Nephron (organoid): Measurements from ENCODE around the gene MCF2L2.
"Not testable (repeated sequence)": the region's sequence is repeated elsewhere in the genome, so short reads cannot be mapped to it uniquely, and the experiment has no call there.

Experiments
- H3K27ac Mint-ChIP-seq, 3 experiments: 2 replicates each; pipeline ENCODE4 v1.8.0; 2020; ENCODE audit warnings: mixed read lengths in 3 of 3, mild to moderate bottlenecking in 2 of 3, moderate library complexity in 1 of 3
- H3K27me3 Mint-ChIP-seq: 2 replicates; pipeline ENCODE4 v1.8.0; 2021; ENCODE audit warnings: low read depth, mild to moderate bottlenecking, moderate library complexity, mixed read lengths
- H3K36me3 Mint-ChIP-seq: 2 replicates; pipeline ENCODE4 v1.8.0; 2020; ENCODE audit warnings: low read depth, mixed read lengths
- H3K4me1 Mint-ChIP-seq: 2 replicates; pipeline ENCODE4 v1.8.0; 2020; ENCODE audit warnings: mixed read lengths
- H3K4me3 Mint-ChIP-seq, 3 experiments: 2 replicates each; pipeline ENCODE4 v1.8.0; 2020; ENCODE audit warnings: mild to moderate bottlenecking in 3 of 3, mixed read lengths in 3 of 3, moderate library complexity in 2 of 3
- H3K9me3 Mint-ChIP-seq: 2 replicates; pipeline ENCODE4 v1.8.0; 2020; ENCODE audit warnings: mixed read lengths
- TF ChIP-seq, protein P1 (sequence below), 3 experiments: fragments of 200-600 bp; sonication (generic); IDR thresholded peaks; one replicate each; pipeline ENCODE4 v1.5.0; 2021; ENCODE audit warnings: antibody characterized with exemption in 3 of 3; ENCODE audit not compliant: unreplicated experiment in 3 of 3

Gene MCF2L2

DNA sequence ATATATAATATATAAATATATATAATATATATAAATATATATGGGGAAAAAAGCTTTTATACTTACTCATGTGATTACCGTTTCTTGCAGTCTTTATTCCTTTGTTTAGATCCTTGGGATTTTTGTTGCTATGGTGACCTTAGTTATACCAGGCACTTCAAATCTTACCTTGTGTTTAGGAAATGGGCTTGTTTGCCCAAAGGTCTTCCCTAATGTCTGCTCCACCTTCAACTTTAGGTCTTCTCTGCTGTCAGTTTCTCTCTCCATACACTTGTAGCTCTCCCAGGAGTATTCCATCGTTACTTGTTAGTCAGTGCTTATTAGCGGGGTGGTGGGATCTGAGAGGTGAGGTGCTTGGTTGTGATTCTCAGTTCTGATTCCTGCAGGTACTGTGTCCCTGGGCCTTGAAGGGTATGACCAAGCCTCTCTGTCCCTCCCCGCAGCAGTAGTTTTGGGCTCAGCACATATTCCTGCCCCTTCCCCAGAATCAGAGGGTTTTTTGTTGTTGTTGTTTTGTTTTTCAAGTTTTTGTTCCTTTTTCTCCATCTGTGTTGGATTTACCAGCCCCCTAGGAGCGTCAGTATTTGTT lies 256.3 kb downstream of the MCF2L2 start:
- Mint-ChIP-seq H3K27me3 (peaks cover 42% of the 10 kb centered on the region), H3K9me3 (no peaks in the 10 kb centered on the region), H3K36me3 (no peaks in the 10 kb centered on the region)

DNA sequence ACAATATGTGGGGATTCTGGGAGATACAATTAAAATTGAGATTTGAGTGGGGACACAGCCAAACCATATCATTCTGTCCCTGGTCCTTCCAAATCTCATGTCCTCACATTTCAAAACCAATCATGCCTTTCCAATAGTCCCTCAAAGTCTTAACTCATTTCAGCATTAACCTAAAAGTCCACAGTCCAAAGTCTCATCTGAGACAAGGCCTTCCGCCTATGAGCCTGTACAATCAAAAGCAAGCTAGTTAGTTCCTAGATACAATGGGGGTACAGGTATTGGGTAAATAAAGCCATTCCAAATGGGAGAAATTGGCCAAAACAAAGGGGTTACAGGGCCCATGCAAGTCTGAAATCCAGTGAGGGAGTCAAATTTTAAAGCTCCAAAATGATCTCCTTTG lies 260.4 kb downstream of the MCF2L2 start:
- H3K9me3 Mint-ChIP-seq, H3K36me3 Mint-ChIP-seq: not testable (repeated sequence)
- H3K27me3 Mint-ChIP-seq, result peaks cover 21% of the 10 kb centered on the region

More for the DNA sequence above, 256.3 kb downstream of the MCF2L2 start:
- TF ChIP-seq, protein P1, sequence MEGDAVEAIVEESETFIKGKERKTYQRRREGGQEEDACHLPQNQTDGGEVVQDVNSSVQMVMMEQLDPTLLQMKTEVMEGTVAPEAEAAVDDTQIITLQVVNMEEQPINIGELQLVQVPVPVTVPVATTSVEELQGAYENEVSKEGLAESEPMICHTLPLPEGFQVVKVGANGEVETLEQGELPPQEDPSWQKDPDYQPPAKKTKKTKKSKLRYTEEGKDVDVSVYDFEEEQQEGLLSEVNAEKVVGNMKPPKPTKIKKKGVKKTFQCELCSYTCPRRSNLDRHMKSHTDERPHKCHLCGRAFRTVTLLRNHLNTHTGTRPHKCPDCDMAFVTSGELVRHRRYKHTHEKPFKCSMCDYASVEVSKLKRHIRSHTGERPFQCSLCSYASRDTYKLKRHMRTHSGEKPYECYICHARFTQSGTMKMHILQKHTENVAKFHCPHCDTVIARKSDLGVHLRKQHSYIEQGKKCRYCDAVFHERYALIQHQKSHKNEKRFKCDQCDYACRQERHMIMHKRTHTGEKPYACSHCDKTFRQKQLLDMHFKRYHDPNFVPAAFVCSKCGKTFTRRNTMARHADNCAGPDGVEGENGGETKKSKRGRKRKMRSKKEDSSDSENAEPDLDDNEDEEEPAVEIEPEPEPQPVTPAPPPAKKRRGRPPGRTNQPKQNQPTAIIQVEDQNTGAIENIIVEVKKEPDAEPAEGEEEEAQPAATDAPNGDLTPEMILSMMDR (IDR thresholded peaks at IDR 0.05; ENCODE audit: unreplicated experiment in 3 of 3), result no peak
- Mint-ChIP-seq H3K4me1 (no peaks in the 10 kb centered on the region), H3K4me3 (no peak overlapping the region), H3K27ac (no peak overlapping the region)

DNA sequence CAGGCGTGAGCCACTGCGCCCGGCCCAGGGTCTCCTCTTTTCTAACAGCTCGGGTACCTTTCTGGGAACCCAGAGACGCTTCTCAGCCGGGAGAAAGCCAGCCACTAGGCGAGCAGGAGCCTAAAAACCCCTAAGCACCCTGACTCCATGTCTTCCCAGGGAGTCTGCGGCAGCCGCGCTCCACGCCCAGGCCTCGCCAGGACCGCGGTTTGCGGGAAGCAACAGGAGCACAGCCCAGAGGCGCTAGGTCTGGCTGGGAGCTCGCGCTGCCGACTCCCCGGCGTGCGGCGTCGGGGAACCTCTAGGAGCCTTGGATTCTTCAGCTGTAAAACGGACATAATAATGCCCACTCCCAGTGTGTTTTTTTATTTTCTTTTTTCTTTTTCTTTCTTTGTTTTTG lies 264.9 kb downstream of the MCF2L2 start:
- H3K27ac Mint-ChIP-seq, result no peak overlapping the region
- TF ChIP-seq, protein P1 (IDR thresholded peaks at IDR 0.05; ENCODE audit: unreplicated experiment in 3 of 3), result no peak
- H3K4me1 Mint-ChIP-seq, result peaks cover 8% of the 10 kb centered on the region
- H3K4me3 Mint-ChIP-seq, result peak overlapping the region in 2 of 3 experiments; percentile 79
- peaks cover 37% of the 10 kb centered on the region for H3K27me3 Mint-ChIP-seq
- H3K36me3 Mint-ChIP-seq, result no peaks in the 10 kb centered on the region
- H3K9me3 Mint-ChIP-seq, result peaks cover 3% of the 10 kb centered on the region

More for the DNA sequence above, 260.4 kb downstream of the MCF2L2 start:
- H3K27ac Mint-ChIP-seq, H3K4me3 Mint-ChIP-seq, H3K4me1 Mint-ChIP-seq: not testable (repeated sequence)

DNA sequence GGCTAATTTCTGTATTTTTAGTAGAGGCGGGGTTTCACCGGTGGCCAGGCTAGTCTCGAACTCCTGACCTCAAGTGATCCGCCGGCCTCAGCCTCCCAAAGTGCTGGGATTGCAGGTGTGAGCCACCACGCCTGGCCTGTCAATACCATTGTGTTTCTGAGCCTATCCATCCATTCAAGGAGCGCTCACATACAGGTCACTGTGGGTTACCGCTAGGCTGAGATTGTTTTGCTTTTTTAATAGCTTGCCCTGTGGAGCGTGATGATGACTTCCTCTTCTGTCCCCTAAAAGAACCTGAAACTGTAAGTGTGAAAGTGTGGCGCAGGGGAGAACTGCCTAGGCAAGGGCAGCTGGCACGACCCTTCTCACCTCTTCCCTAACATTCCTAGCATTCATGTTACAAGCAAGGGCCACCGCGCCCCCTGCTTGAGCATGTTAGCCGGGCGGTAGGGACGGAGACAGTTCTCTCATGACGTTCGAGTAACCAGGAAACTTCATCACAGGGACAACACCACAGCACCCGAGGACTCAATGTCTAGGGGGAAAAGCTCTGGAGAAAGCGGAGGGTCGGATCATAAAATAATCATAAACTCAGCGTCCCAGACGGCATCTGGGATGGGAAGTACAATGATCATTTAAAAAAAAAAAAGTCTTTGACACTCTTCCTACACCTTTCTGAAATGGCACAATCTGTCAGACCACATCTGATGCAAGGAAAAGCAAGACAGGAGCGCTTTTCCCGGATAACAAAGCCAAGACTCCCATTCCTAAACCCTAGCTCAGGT lies 266.7 kb downstream of the MCF2L2 start:
- H3K27me3 Mint-ChIP-seq, result peaks cover 40% of the 10 kb centered on the region
- H3K36me3 Mint-ChIP-seq, result no peaks in the 10 kb centered on the region
- no peak overlapping the region for H3K27ac Mint-ChIP-seq
- H3K4me1 Mint-ChIP-seq, result peaks cover 8% of the 10 kb centered on the region
- peaks cover 3% of the 10 kb centered on the region for H3K9me3 Mint-ChIP-seq
- TF ChIP-seq, protein P1 (IDR thresholded peaks at IDR 0.05; ENCODE audit: unreplicated experiment in 3 of 3), result no peak
- peak overlapping the region; percentile 74 to 85 (median 85) for H3K4me3 Mint-ChIP-seq

DNA sequence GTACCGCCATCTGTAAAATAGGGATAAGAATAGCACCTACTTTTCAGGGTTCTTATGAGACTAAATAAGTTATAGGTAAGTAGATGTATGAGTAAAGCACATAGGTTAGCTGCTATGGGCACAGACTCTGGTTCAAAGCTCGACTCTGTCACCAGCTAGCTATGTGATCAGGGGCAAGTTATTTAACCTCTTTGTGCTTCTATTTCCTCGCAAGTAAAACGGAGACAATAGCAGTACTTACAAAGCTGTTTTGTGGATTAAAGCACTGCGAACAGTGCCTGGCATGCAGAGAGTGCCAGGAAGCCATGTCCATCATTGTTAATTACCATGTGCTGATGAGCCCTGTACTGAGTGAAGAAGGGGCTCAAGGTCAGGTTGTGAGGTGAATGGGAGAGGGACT lies 267.8 kb downstream of the MCF2L2 start:
- Mint-ChIP-seq H3K9me3 (peaks cover 3% of the 10 kb centered on the region), H3K27ac (no peak overlapping the region), H3K27me3 (peaks cover 40% of the 10 kb centered on the region), H3K4me1 (peaks cover 8% of the 10 kb centered on the region), H3K36me3 (no peaks in the 10 kb centered on the region), H3K4me3 (peak overlapping the region in 2 of 3 experiments; percentile 34 to 44)
- TF ChIP-seq, protein P1 (IDR thresholded peaks at IDR 0.05; ENCODE audit: unreplicated experiment in 3 of 3), result no peak

DNA sequence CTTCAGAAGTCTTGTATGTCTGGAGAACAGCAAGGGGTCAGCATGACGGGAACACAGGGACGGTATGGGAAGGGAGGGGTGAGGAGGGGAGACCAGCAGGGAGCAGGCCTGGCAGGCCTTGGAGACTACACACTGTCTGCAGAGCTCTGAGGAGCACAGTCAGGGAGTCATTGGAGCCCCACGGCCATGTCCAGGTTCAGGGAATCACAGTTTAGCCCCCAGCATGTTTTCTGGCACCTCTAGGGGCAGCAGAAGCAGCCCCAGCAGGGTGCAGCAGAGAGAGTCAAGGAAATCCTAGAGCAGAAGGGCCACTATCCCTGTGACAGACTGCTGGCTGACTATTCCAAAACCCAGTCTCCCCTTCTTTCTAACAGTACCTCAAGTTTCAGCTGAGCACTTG lies 269.1 kb downstream of the MCF2L2 start:
- Mint-ChIP-seq H3K4me3 (no peak overlapping the region), H3K27me3 (peaks cover 40% of the 10 kb centered on the region), H3K27ac (no peak overlapping the region), H3K36me3 (no peaks in the 10 kb centered on the region), H3K4me1 (peaks cover 13% of the 10 kb centered on the region), H3K9me3 (peaks cover 3% of the 10 kb centered on the region)
- TF ChIP-seq, protein P1 (IDR thresholded peaks at IDR 0.05; ENCODE audit: unreplicated experiment in 3 of 3), result no peak
